Activated CD4-positive, alpha-beta T cell treated with anti-CD3 and anti-CD28 coated beads for 1 hour (primary cell): ENCODE measurements around the gene PUS7.
"Not testable (repeated sequence)": the region's sequence is repeated elsewhere in the genome, so short reads cannot be mapped to it uniquely, and the experiment has no call there.

Experiments used
- DNase-seq: peaks from one replicate; pipeline ENCODE4 v3.0.0-alpha.2; 2020

Gene PUS7

GRCh38 chr7:105521717-105522463, at the start of gene PUS7:
TSS of gene PUS7 (minus strand) at chr7:105522271. CDS start at chr7:105508512, 13,759 bp downstream.
- peak; percentile 67 for DNase-seq

- DNase-seq, result no peak
These were observed 45.8 kb upstream of the PUS7 start for GRCh38 chr7:105567821-105568220.

- no peak for DNase-seq
These were observed 45.0 kb upstream of the PUS7 start for GRCh38 chr7:105567024-105567423.

GRCh38 chr7:105565190-105565589, 43.1 kb upstream of the PUS7 start:
- DNase-seq, result no peak

- no peak for DNase-seq
These were observed 37.9 kb upstream of the PUS7 start for GRCh38 chr7:105559926-105560325.

GRCh38 chr7:105538339-105538738, 16.3 kb upstream of the PUS7 start:
- DNase-seq, result no peak

GRCh38 chr7:105532709-105533460, 10.8 kb upstream of the PUS7 start:
- no peak for DNase-seq

GRCh38 chr7:105531792-105532671, 10.0 kb upstream of the PUS7 start, which contains the start of gene RINT1:
TSS of gene RINT1 (plus strand) at chr7:105532201. CDS start at chr7:105532316, 115 bp downstream.
- DNase-seq, result peak; percentile 82

- no peak for DNase-seq
These were observed 8.5 kb upstream of the PUS7 start for GRCh38 chr7:105530546-105530945.

GRCh38 chr7:105530126-105530525, 8.1 kb upstream of the PUS7 start:
- DNase-seq, result no peak

- not testable (repeated sequence) for DNase-seq
These were observed 5.7 kb upstream of the PUS7 start for GRCh38 chr7:105527737-105528136.

GRCh38 chr7:105524840-105525239, 2.8 kb upstream of the PUS7 start:
- no peak for DNase-seq

GRCh38 chr7:105524423-105524822, 2.4 kb upstream of the PUS7 start:
- not testable (repeated sequence) for DNase-seq

GRCh38 chr7:105521027-105521716, 899 bp downstream of the PUS7 start:
- no peak for DNase-seq

- not testable (repeated sequence) for DNase-seq
These were observed 1.5 kb downstream of the PUS7 start for GRCh38 chr7:105520620-105521019.

GRCh38 chr7:105519353-105519752, 2.7 kb downstream of the PUS7 start:
- no peak for DNase-seq

- not testable (repeated sequence) for DNase-seq
These were observed 6.5 kb downstream of the PUS7 start for GRCh38 chr7:105515610-105516009.

GRCh38 chr7:105512926-105513526, 9.0 kb downstream of the PUS7 start:
- DNase-seq, result no peak

GRCh38 chr7:105512415-105512814, 9.7 kb downstream of the PUS7 start:
- DNase-seq, result no peak

GRCh38 chr7:105502173-105502572, 19.9 kb downstream of the PUS7 start:
- DNase-seq, result no peak

GRCh38 chr7:105497016-105497415, 25.1 kb downstream of the PUS7 start:
- no peak for DNase-seq

- DNase-seq, result no peak
These were observed 25.6 kb downstream of the PUS7 start for GRCh38 chr7:105496521-105496920.
